KMS-11 (cell line): ENCODE results near the gene ADM5.
A peak's percentile ranks its signal among the peaks of the same experiment; 100 is the strongest.

ENCODE experiments used
- H2AFZ ChIP-seq: fragments of 200-600 bp; sonication (generic); 2 replicates; pipeline ENCODE4 v1.6.1; 2016; ENCODE audit warnings: antibody characterized with exemption, mixed run types, low read depth
- H3K27ac ChIP-seq: fragments of 200-600 bp; sonication (generic); 2 replicates; pipeline ENCODE4 v1.6.1; 2016; ENCODE audit warnings: mild to moderate bottlenecking, mixed run types
- H3K27me3 ChIP-seq: fragments of 200-600 bp; sonication (generic); 2 replicates; pipeline ENCODE4 v1.6.1; 2017; ENCODE audit warnings: mild to moderate bottlenecking, low read depth, mixed run types, moderate library complexity; ENCODE audit not compliant: insufficient read depth
- H3K36me3 ChIP-seq: fragments of 200-600 bp; sonication (generic); 2 replicates; pipeline ENCODE4 v1.6.1; 2017; ENCODE audit warnings: mild to moderate bottlenecking, mixed run types; ENCODE audit not compliant: insufficient read depth
- H3K4me1 ChIP-seq: fragments of 200-600 bp; sonication (generic); 2 replicates; pipeline ENCODE4 v1.6.1; 2016; ENCODE audit warnings: mild to moderate bottlenecking, low read depth, mixed run types; ENCODE audit not compliant: poor library complexity, severe bottlenecking
- H3K4me2 ChIP-seq: fragments of 200-600 bp; sonication (generic); 2 replicates; pipeline ENCODE4 v1.7.0; 2016; ENCODE audit warnings: mild to moderate bottlenecking, mixed run types
- H3K4me3 ChIP-seq: fragments of 200-600 bp; sonication (generic); IDR thresholded peaks from 2 replicates; pipeline ENCODE4 v1.6.1; 2017; ENCODE audit warnings: low read depth, low read length, mixed read lengths; ENCODE audit not compliant: insufficient read depth
- H3K79me2 ChIP-seq: fragments of 200-600 bp; sonication (generic); 2 replicates; pipeline ENCODE4 v1.6.1; 2016; ENCODE audit warnings: low read depth, mixed run types; ENCODE audit not compliant: insufficient read depth
- H3K9ac ChIP-seq: fragments of 200-600 bp; sonication (generic); 2 replicates; pipeline ENCODE4 v1.6.1; 2016; ENCODE audit warnings: mild to moderate bottlenecking, mixed run types
- H4K20me1 ChIP-seq: fragments of 200-600 bp; sonication (generic); 2 replicates; pipeline ENCODE4 v1.6.1; 2016; ENCODE audit warnings: mild to moderate bottlenecking, mixed run types; ENCODE audit not compliant: insufficient read depth
- CTCF ChIP-seq: fragments of 200-600 bp; sonication (generic); conservative IDR thresholded peaks from 2 replicates; pipeline ENCODE4 v1.6.1; 2017; ENCODE audit warnings: low read depth, mild to moderate bottlenecking, antibody characterized with exemption, low read length, moderate library complexity, mixed read lengths

ADM5 gene

DNA sequence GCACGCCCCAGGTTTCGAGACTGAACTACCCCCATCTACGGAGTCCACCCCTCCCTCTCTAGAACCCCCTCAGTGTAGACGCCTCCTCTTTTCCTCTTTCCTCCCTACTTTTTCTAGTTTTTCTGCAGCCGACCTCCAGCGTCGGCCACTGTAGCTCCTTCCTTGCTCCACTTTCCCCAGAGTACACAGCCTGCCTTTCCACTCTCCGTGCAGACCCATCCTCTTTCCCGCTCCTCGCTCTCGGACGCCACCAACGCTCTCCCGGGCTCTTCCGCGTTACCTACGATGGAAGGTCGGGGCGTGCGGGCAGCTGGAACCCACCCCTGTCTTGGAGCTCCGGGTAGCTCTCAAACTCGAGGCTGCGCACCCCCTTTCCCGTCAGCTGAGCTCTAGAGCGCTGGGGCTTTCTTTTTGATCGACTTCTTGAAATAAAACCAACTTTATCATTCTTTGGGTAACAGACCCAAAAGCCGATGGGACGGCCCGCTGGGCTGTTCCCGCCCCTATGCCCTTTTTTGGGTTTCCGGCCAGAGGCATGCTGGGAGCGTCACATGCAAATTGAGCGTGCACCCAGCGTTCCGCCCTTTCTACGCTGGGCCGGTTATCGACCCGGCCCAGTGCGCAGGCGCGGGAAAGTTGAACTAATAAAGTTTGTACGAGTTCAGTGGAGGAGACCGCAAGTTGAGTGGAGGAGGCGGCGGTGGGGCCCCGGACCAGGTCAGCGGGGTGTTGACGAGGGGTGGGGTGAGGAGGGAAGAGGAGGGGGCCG lies 23.9 kb upstream of the ADM5 start, which contains the start of the genes BCL2L12 and IRF3:
BCL2L12 (plus strand) TSS at position 583 of the 769 bp plus-strand sequence. CDS start 760 bp downstream, outside the sequence.
IRF3 (minus strand) TSS at position 507 of the 769 bp plus-strand sequence. CDS start 1,019 bp downstream, outside the sequence.
- H3K4me1 ChIP-seq: peaks cover 24% of the 10 kb centered on the region
- no peak within 1 kb of the TSS for H3K4me3 ChIP-seq
- peak within 1 kb of the TSS; percentile 59 for H2AFZ ChIP-seq
- H3K27me3 ChIP-seq: no peaks in the 10 kb centered on the region
- H4K20me1 ChIP-seq: no peaks in the 10 kb centered on the region
- H3K4me2 ChIP-seq: peak within 1 kb of the TSS; percentile 83
- no peaks in the 10 kb centered on the region for H3K36me3 ChIP-seq
- H3K27ac ChIP-seq: peak within 1 kb of the TSS; percentile 86
- peak; percentile 2; the same call in 1 of the 2 replicates for TF ChIP-seq CTCF
- peaks cover 31% of the 10 kb centered on the region for H3K79me2 ChIP-seq
- H3K9ac ChIP-seq: peak within 1 kb of the TSS; percentile 41; the same call in 1 of the 2 replicates

GRCh38 chr19:49666120-49666444 lies 23.3 kb upstream of the ADM5 start:
- no peaks in the 10 kb centered on the region for H4K20me1 ChIP-seq
- H3K79me2 ChIP-seq: peaks cover 31% of the 10 kb centered on the region
- H2AFZ ChIP-seq: peak overlapping the region; percentile 59; the same call in 1 of the 2 replicates
- H3K4me1 ChIP-seq: peaks cover 24% of the 10 kb centered on the region
- no peaks in the 10 kb centered on the region for H3K36me3 ChIP-seq
- TF ChIP-seq CTCF: no peak
- H3K9ac ChIP-seq: peak overlapping the region; percentile 41; the same call in 1 of the 2 replicates
- peak overlapping the region; percentile 83 for H3K4me2 ChIP-seq
- peak overlapping the region; percentile 86; the same call in 1 of the 2 replicates for H3K27ac ChIP-seq
- no peaks in the 10 kb centered on the region for H3K27me3 ChIP-seq
- H3K4me3 ChIP-seq: no peak overlapping the region

DNA sequence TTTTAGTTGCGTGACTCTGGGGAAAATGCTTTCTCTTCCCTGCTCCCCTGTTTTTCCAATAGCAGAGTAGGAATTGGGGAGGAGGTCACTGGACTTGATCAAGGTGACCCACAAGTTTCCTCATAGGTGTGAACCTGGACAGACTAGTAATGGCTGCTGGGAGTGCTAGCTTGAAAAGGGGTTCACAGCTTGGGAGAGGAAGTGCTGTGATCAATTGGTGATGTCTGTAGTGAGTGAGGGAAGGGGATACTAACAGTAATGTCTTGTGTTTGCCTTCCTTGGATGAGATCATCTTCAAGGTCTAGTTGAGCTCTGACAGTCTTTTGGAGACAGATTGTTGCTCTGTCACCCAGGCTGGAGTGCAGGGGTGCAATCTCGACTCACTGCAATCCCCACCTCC lies 21.9 kb upstream of the ADM5 start:
- H3K4me3 ChIP-seq: no peak overlapping the region
- H3K79me2 ChIP-seq: peaks cover 31% of the 10 kb centered on the region
- H4K20me1 ChIP-seq: no peaks in the 10 kb centered on the region
- TF ChIP-seq CTCF: no peak
- H3K4me1 ChIP-seq: peaks cover 23% of the 10 kb centered on the region
- no peaks in the 10 kb centered on the region for H3K36me3 ChIP-seq
- H3K27me3 ChIP-seq: no peaks in the 10 kb centered on the region
- H3K27ac ChIP-seq: no peak overlapping the region
- no peak overlapping the region for H2AFZ ChIP-seq
- H3K4me2 ChIP-seq: peak overlapping the region; percentile 83; the same call in 1 of the 2 replicates
- H3K9ac ChIP-seq: no peak overlapping the region

DNA sequence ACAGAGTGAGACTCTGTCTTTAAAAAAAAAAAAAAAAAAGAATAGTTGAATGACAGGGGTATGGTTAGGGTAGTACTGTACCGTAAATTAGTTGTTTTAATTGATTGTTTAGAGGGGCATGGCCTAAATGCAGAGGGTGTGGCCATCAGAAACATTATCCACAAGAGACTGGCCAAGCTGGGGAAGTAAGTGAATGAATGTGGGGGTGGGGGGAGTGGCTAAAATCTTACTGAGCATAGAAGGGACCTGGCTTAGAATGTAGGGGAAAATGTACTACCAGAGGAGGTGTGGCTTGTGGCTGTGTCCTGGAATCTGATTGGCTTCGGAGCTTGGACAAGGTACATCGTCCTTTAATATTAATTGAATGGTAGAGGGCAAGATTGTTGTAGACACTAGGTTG lies 19.9 kb upstream of the ADM5 start:
- no peak overlapping the region for H2AFZ ChIP-seq
- H3K27ac ChIP-seq: no peak overlapping the region
- no peaks in the 10 kb centered on the region for H3K36me3 ChIP-seq
- no peak overlapping the region for H3K9ac ChIP-seq
- H3K4me3 ChIP-seq: no peak overlapping the region
- H3K27me3 ChIP-seq: no peaks in the 10 kb centered on the region
- no peak for TF ChIP-seq CTCF
- no peaks in the 10 kb centered on the region for H4K20me1 ChIP-seq
- no peak overlapping the region for H3K4me2 ChIP-seq
- H3K4me1 ChIP-seq: peaks cover 13% of the 10 kb centered on the region
- peaks cover 26% of the 10 kb centered on the region for H3K79me2 ChIP-seq
